Glutamatergic neuron (in vitro differentiated cells): ENCODE measurements around the gene RANGRF. TPM values are rescaled to one million over a fixed set of nuclear protein-coding genes. Genes with fewer than 3 reads are reported as not detected.

Experiments
- DNase-seq: peaks from one replicate; pipeline ENCODE4 v3.0.0; 2022
- H3K27ac Mint-ChIP-seq: one replicate; pipeline ENCODE4 v1.8.0; 2020; ENCODE audit warnings: mild to moderate bottlenecking, mixed read lengths, inconsistent platforms; ENCODE audit not compliant: unreplicated experiment
- H3K27me3 Mint-ChIP-seq: one replicate; pipeline ENCODE4 v1.8.0; 2020; ENCODE audit warnings: mild to moderate bottlenecking, moderate library complexity, mixed read lengths, inconsistent platforms; ENCODE audit not compliant: unreplicated experiment
- H3K36me3 Mint-ChIP-seq: one replicate; pipeline ENCODE4 v1.8.0; 2020; ENCODE audit warnings: mild to moderate bottlenecking, mixed read lengths, inconsistent platforms; ENCODE audit not compliant: unreplicated experiment
- H3K4me1 Mint-ChIP-seq: one replicate; pipeline ENCODE4 v1.8.0; 2020; ENCODE audit warnings: mild to moderate bottlenecking, low read depth, mixed read lengths, inconsistent platforms; ENCODE audit not compliant: unreplicated experiment
- H3K4me3 Mint-ChIP-seq: one replicate; pipeline ENCODE4 v1.8.0; 2020; ENCODE audit warnings: mild to moderate bottlenecking, mixed read lengths, inconsistent platforms; ENCODE audit not compliant: unreplicated experiment
- H3K9me3 Mint-ChIP-seq: one replicate; pipeline ENCODE4 v1.8.0; 2020; ENCODE audit warnings: mild to moderate bottlenecking, moderate library complexity, mixed read lengths, inconsistent platforms; ENCODE audit not compliant: unreplicated experiment
- total RNA-seq: library from RNA; stranded (reverse); fragmentation: NEBNext Ultra II Directional; extraction: Animal tissue kit (Norgen Biotek cat#: 25700); gene quantifications from one replicate; pipeline ENCODE4 v1.2.1, GENCODE V29; 2021; ENCODE audit not compliant: unreplicated experiment
- TF ChIP-seq, protein P1 (sequence below): fragments of 200-600 bp; sonication (generic); IDR thresholded peaks from one replicate; pipeline ENCODE4 v1.5.0; 2021; ENCODE audit not compliant: partially characterized antibody, unreplicated experiment

Gene RANGRF
- total RNA-seq, 1 donor from 2014 or later: 29.5 TPM

DNA sequence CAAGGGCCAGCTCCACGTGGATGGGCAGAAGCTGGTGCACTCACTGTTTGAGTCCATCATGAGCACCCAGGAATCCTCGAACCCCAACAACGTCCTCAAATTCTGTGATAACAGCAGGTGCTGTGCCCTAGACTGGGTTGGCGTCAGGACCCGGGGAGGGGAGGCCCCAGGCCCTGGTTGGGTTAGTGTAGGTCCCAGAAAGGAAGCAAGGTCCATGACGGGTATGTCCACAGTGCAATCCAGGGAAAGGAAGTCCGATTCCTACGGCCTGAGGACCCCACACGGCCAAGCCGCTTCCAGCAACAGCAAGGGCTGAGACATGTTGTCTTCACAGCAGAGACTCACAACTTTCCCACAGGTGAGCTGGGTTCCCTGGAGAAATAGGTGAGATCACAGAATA is 32.2 kb upstream of the RANGRF start:
- DNase-seq: no peak
- no peak overlapping the region for H3K4me3 Mint-ChIP-seq
- H3K9me3 Mint-ChIP-seq: peaks cover 2% of the 10 kb centered on the region
- TF ChIP-seq, protein P1, sequence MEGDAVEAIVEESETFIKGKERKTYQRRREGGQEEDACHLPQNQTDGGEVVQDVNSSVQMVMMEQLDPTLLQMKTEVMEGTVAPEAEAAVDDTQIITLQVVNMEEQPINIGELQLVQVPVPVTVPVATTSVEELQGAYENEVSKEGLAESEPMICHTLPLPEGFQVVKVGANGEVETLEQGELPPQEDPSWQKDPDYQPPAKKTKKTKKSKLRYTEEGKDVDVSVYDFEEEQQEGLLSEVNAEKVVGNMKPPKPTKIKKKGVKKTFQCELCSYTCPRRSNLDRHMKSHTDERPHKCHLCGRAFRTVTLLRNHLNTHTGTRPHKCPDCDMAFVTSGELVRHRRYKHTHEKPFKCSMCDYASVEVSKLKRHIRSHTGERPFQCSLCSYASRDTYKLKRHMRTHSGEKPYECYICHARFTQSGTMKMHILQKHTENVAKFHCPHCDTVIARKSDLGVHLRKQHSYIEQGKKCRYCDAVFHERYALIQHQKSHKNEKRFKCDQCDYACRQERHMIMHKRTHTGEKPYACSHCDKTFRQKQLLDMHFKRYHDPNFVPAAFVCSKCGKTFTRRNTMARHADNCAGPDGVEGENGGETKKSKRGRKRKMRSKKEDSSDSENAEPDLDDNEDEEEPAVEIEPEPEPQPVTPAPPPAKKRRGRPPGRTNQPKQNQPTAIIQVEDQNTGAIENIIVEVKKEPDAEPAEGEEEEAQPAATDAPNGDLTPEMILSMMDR: no peak
- H3K27ac Mint-ChIP-seq: no peak overlapping the region
- H3K4me1 Mint-ChIP-seq: no peaks in the 10 kb centered on the region
- peaks cover 4% of the 10 kb centered on the region for H3K36me3 Mint-ChIP-seq
- H3K27me3 Mint-ChIP-seq: no peaks in the 10 kb centered on the region

DNA sequence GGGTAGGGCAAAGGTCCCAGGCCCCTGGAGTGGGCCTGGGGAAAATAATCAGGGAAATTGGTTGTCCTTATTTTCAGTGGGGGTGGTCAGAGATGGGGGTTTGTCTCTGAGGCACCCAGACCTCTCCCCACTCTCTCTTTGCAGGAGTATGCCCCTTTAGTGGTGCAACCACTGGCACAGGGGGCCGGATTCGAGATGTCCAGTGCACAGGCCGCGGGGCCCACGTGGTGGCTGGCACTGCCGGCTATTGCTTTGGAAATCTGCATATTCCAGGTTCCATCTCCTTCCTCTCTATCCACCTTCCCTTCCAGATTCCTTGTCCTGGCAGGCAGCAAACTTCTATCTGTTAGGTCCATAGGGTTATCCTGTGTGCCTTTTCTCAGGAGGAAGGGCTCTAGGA is 31.8 kb upstream of the RANGRF start:
- Mint-ChIP-seq H3K27me3 (no peaks in the 10 kb centered on the region), H3K4me1 (no peaks in the 10 kb centered on the region), H3K27ac (no peak overlapping the region), H3K36me3 (peaks cover 4% of the 10 kb centered on the region), H3K4me3 (no peak overlapping the region), H3K9me3 (peaks cover 2% of the 10 kb centered on the region)
- TF ChIP-seq, protein P1: no peak
- DNase-seq: no peak

DNA sequence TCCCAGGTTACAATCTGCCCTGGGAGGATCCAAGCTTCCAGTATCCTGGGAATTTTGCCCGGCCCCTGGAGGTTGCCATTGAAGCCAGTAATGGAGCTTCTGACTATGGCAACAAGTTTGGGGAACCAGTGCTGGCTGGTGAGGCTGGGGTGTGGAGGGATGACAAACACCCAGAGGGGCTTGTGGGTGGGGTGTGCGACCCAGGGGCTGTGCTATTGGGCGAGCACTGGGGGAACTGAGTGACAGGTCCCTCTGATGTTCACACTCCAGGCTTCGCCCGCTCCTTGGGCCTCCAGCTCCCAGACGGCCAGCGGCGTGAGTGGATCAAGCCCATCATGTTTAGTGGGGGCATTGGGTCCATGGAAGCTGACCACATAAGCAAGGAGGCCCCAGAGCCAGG is 30.7 kb upstream of the RANGRF start:
- TF ChIP-seq, protein P1: no peak
- H3K27me3 Mint-ChIP-seq: peaks cover 2% of the 10 kb centered on the region
- no peaks in the 10 kb centered on the region for H3K4me1 Mint-ChIP-seq
- peaks cover 4% of the 10 kb centered on the region for H3K36me3 Mint-ChIP-seq
- DNase-seq: no peak
- no peak overlapping the region for H3K27ac Mint-ChIP-seq
- H3K9me3 Mint-ChIP-seq: peaks cover 3% of the 10 kb centered on the region
- H3K4me3 Mint-ChIP-seq: no peak overlapping the region

DNA sequence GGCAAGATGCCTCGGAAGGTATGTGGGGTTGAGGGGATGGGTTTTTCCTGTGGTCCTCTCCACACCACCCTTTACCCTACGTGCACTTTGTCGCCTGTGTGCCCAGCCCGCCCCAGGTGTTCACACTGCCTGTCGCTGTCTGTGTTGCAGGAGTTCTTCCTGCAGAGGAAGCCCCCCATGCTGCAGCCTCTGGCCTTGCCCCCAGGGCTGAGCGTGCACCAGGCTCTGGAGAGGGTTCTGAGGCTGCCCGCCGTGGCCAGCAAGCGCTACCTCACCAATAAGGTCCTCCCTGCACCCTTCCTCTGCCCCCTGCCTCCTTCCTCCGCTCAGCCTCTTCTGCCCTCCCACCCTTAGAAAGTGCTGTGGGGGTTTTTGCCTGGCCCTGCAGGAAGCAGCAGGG is 24.1 kb upstream of the RANGRF start:
- Mint-ChIP-seq H3K27ac (no peak overlapping the region), H3K36me3 (peaks cover 4% of the 10 kb centered on the region), H3K9me3 (peaks cover 2% of the 10 kb centered on the region), H3K27me3 (peaks cover 2% of the 10 kb centered on the region), H3K4me1 (peaks cover 3% of the 10 kb centered on the region), H3K4me3 (no peak overlapping the region)
- TF ChIP-seq, protein P1: no peak
- DNase-seq: no peak

DNA sequence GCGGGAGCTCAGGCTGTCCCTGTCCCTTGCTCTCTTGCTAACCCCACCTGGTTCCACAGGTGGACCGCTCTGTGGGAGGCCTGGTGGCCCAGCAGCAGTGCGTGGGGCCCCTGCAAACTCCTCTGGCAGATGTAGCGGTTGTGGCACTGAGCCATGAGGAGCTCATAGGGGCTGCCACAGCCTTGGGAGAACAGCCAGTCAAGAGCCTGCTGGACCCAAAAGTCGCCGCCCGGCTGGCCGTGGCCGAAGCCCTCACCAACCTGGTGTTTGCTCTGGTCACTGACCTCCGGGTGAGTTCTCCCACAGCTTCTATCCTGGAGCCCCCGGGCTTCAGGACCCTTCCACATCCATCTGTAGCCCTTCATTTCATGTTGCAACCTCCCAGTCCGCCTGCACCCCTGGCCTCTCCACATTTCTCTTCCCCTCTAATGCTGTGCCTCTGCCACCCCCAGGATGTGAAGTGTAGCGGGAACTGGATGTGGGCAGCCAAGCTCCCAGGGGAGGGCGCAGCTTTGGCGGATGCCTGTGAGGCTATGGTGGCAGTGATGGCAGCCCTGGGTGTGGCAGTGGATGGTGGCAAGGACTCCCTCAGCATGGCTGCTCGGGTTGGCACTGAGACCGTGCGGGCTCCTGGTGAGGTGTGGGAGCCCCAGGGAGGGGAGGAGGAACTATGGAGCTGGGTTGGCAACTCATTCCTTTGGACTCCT is 23.5 kb upstream of the RANGRF start:
- TF ChIP-seq, protein P1: no peak
- Mint-ChIP-seq H3K4me3 (no peak overlapping the region), H3K9me3 (peaks cover 2% of the 10 kb centered on the region), H3K27me3 (peaks cover 2% of the 10 kb centered on the region), H3K4me1 (peaks cover 3% of the 10 kb centered on the region), H3K27ac (no peak overlapping the region), H3K36me3 (peaks cover 4% of the 10 kb centered on the region)
- no peak for DNase-seq
